Measurements from ENCODE around the gene PPP3R1. TPM values are rescaled to one million over a fixed set of nuclear protein-coding genes. Genes with fewer than 3 reads are reported as not detected.

PPP3R1 gene
- total and polyA plus RNA-seq, 2 of the 4 experiments (the other 2 are of a cell fraction): 9.1 to 17.3 TPM

GRCh38 chr2:68196120-68196716 lies 56.1 kb downstream of the PPP3R1 start:
- H2BK20ac ChIP-seq (ENCODE audit: low read depth, low read length): no peak overlapping the region
- DNase-seq (peak; percentile 35), ATAC-seq (ENCODE audit: low read depth) (no peak)
- H2BK120ac ChIP-seq (ENCODE audit: low read depth, low read length): no peak overlapping the region
- H2BK5ac ChIP-seq (ENCODE audit: low read depth, low read length, poor library complexity, severe bottlenecking): no peak overlapping the region
- H3K4me2 ChIP-seq (ENCODE audit: low read depth, low read length): no peak overlapping the region
- no peak overlapping the region for H3K4me3 ChIP-seq (ENCODE audit: insufficient read depth, low read depth, low read length)
- dilution Hi-C loops (cut with HindIII; ENCODE audit: low sequenced_read_pairs, unreplicated experiment): no loop called here
- H2AFZ ChIP-seq (replicated peaks; ENCODE audit: low read length, poor library complexity): no peak overlapping the region
- CTCF ChIA-PET: interaction anchor here (0.6 to 1.6 kb wide), 10 partner anchors 10 to 1759 kb away, joined by 3 to 7 read pairs (median 4); no protein-coding TSS in a partner anchor
- no peak overlapping the region for H3K23ac ChIP-seq (ENCODE audit: low read depth, low read length)
- no peak overlapping the region for H2AK9ac ChIP-seq (replicated peaks; ENCODE audit: low read depth, low read length, poor library complexity)
- peak; percentile 38 for TF ChIP-seq RAD21 (IDR thresholded peaks at IDR 0.05; ENCODE audit: low read length)
- peak; percentile 44 for TF ChIP-seq SMC3 (IDR thresholded peaks at IDR 0.05; ENCODE audit: low read depth, low read length)
- TF ChIP-seq MXI1 (IDR thresholded peaks at IDR 0.05; ENCODE audit: borderline replicate concordance, low read depth, low read length): no peak
- no peak for TF ChIP-seq RFX5 (IDR thresholded peaks at IDR 0.05; ENCODE audit: low read depth, low read length)
- peak; percentile 45 for TF ChIP-seq CTCF (conservative IDR thresholded peaks at IDR 0.05; ENCODE audit: low read depth, low read length)
- no peak overlapping the region for H3K4ac ChIP-seq (ENCODE audit: low read depth, low read length)
- in situ Hi-C loops (cut with MboI; ENCODE audit: low sequenced_read_pairs): loop anchor here (10.0 kb wide), 1 partner anchor 49 kb away; no protein-coding TSS in a partner anchor
- H3K27ac ChIP-seq (ENCODE audit: insufficient read depth, low read length): no peak overlapping the region
- POLR2A ChIA-PET (ENCODE audit: unreplicated experiment): no interaction called here
- peaks cover 8% of the 10 kb centered on the region for H3K4me1 ChIP-seq (ENCODE audit: control insufficient read depth, insufficient read depth, low read length)
- no peak overlapping the region for H2AK5ac ChIP-seq (ENCODE audit: low read depth, low read length)
- no peaks in the 10 kb centered on the region for H3K36me3 ChIP-seq (ENCODE audit: control insufficient read depth, insufficient read depth, low read length)
- intact Hi-C loops (cut with micrococcal nuclease): loop anchor here (5.0 kb wide), 1 partner anchor 86 kb away; no protein-coding TSS in a partner anchor
- no peak overlapping the region for H2BK15ac ChIP-seq (ENCODE audit: low read depth, low read length)
- H4K91ac ChIP-seq (ENCODE audit: insufficient read depth, low read depth, low read length): no peak overlapping the region
- no peak overlapping the region for H3K14ac ChIP-seq (replicated peaks; ENCODE audit: low read depth, low read length)
- no peaks in the 10 kb centered on the region for H3K27me3 ChIP-seq (ENCODE audit: control insufficient read depth, insufficient read depth, low read length)
- H3K56ac ChIP-seq (ENCODE audit: extremely low read depth, insufficient read depth, low read length): no peak overlapping the region
- no TSS peak for BruUV-seq (replicated peaks)
- H3K9ac ChIP-seq (ENCODE audit: low read depth, low read length): no peak overlapping the region
- peaks cover 5% of the 10 kb centered on the region for H3K9me1 ChIP-seq (ENCODE audit: insufficient read depth, low read length)
- peaks cover 7 to 49% of the 10 kb centered on the region in 2 experiments for H3K79me1 ChIP-seq (ENCODE audit: low read depth in 1 of 2, low read length in 2 of 2)
- no CpG with 5 or more reads among the region's 4 CpGs for WGBS, 2 experiments (ENCODE audit: extremely low coverage in 2 of 2, insufficient read length in 1 of 2)
- H3K9me3 ChIP-seq (ENCODE audit: control insufficient read depth, insufficient read depth, low read length): no peaks in the 10 kb centered on the region
- H4K5ac ChIP-seq (ENCODE audit: low read depth, low read length): no peak overlapping the region
- H3K18ac ChIP-seq (ENCODE audit: low read depth, low read length): no peak overlapping the region
- H4K20me1 ChIP-seq (ENCODE audit: insufficient read depth, low read length): peaks cover 38% of the 10 kb centered on the region; the same call in 1 of the 2 replicates
- H4K8ac ChIP-seq (ENCODE audit: low read depth in 2 of 2, low read length in 2 of 2): no peak overlapping the region
